ENCODE results near the gene KAZN. TPM values are rescaled to one million over a fixed set of nuclear protein-coding genes. Genes with fewer than 3 reads are reported as not detected.

The KAZN gene
- total RNA-seq, 3 donors from 2014 or later: 12.2 to 16.4 (median 16.2) TPM

DNA sequence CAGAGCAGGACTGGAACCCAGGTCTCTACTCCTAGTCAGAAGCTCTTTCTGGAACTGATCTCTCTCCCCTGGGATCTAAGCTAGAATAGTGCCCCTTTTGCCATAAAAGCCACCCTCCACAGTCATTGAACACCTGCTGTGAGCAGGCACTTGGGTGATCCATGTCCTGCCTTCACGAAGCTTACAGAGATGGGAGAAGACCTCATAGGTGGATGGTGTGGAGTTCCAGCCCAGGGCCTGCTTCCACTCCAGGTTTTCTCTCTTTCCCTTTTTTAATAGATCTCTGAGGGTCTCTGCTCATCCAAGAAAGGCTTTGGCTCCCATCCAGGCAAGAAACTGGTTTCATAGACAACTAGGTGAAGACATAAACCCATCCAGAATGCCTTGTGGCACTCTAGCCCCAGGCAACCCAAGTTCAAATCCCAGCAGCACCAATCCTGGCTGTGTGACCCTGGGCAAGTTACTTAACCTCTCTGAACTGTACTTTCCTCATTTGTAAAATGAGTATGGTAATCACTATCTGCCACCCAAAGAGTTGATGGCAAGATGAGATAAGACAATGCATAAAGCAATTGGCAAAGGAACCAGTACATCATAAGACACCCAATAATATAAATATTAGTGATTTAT is 508.7 kb downstream of the KAZN start:
- TF ChIP-seq POLR2A (IDR thresholded peaks at IDR 0.05): no peak
- TF ChIP-seq, protein P1, sequence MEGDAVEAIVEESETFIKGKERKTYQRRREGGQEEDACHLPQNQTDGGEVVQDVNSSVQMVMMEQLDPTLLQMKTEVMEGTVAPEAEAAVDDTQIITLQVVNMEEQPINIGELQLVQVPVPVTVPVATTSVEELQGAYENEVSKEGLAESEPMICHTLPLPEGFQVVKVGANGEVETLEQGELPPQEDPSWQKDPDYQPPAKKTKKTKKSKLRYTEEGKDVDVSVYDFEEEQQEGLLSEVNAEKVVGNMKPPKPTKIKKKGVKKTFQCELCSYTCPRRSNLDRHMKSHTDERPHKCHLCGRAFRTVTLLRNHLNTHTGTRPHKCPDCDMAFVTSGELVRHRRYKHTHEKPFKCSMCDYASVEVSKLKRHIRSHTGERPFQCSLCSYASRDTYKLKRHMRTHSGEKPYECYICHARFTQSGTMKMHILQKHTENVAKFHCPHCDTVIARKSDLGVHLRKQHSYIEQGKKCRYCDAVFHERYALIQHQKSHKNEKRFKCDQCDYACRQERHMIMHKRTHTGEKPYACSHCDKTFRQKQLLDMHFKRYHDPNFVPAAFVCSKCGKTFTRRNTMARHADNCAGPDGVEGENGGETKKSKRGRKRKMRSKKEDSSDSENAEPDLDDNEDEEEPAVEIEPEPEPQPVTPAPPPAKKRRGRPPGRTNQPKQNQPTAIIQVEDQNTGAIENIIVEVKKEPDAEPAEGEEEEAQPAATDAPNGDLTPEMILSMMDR (IDR thresholded peaks at IDR 0.05): no peak
- no peak for TF ChIP-seq POLR2AphosphoS5 (IDR thresholded peaks at IDR 0.05)
- intact Hi-C loops (cut with DNase I; ENCODE audit: low total_unique reads): no loop called here
- no peaks in the 10 kb centered on the region for H3K27me3 ChIP-seq

GRCh38 chr1:15107911-15108310 is 509.4 kb downstream of the KAZN start:
- H3K27me3 ChIP-seq: no peaks in the 10 kb centered on the region
- no peak overlapping the region for H3K27ac ChIP-seq
- H3K4me1 ChIP-seq: no peaks in the 10 kb centered on the region
- no peak overlapping the region for H3K4me3 ChIP-seq
- intact Hi-C loops (cut with DNase I; ENCODE audit: low total_unique reads): no loop called here
- peaks cover 5 to 9% of the 10 kb centered on the region in 2 donors for H3K9me3 ChIP-seq
- no peaks in the 10 kb centered on the region for H3K36me3 ChIP-seq
- TF ChIP-seq, protein P1 (IDR thresholded peaks at IDR 0.05): no peak
- TF ChIP-seq POLR2A (IDR thresholded peaks at IDR 0.05) (no peak), POLR2AphosphoS5 (IDR thresholded peaks at IDR 0.05) (no peak)
- no peak for DNase-seq (ENCODE audit: low spot score in 2 of 2)

More for the DNA sequence above, 508.7 kb downstream of the KAZN start:
- DNase-seq (ENCODE audit: low spot score in 2 of 2): no peak
- Histone ChIP-seq H3K36me3 (no peaks in the 10 kb centered on the region), H3K27ac (no peak overlapping the region), H3K4me3 (no peak overlapping the region), H3K9me3 (peaks cover 5 to 9% of the 10 kb centered on the region in 2 donors), H3K4me1 (no peaks in the 10 kb centered on the region)

DNA sequence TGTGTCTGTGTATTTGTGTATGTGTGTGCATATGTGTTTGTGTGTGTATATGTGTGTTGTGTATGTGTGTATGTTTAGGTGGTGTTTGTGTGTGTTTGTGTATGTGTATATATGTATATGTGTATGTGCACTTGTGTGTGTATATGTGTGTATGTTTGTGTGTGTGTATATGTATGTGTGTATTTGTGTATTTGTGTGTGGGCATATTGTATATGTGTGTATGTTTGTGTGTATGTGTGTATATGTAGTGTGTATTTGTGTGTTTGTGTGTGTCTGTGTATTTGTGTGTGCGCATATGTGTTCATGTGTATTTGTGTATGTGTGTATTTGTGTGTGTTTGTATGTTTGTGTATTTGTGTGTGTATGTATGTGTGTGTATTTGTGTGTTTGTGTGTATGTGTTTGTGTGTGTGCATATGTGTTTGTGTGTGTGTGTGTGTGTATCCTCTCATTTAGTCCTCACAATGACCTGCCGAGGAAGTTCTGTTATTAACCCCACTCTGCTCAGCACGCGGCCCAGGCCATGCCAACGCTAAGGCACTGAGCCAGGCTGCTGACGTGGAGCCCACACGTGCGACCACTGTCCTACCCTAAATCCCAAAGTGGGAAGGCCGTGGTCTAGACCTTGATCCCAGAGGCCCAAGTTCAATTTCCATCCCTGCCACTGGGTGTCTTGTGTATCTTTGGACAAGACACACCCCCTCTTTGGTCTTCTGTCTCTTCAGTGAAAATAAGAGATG is 511.8 kb downstream of the KAZN start:
- H3K4me3 ChIP-seq: no peak overlapping the region
- TF ChIP-seq POLR2AphosphoS5 (IDR thresholded peaks at IDR 0.05): no peak
- TF ChIP-seq POLR2A (IDR thresholded peaks at IDR 0.05): no peak
- H3K4me1 ChIP-seq: no peaks in the 10 kb centered on the region
- no peak overlapping the region for H3K27ac ChIP-seq
- no peaks in the 10 kb centered on the region for H3K27me3 ChIP-seq
- DNase-seq (ENCODE audit: low spot score in 2 of 2): no peak
- H3K36me3 ChIP-seq: no peaks in the 10 kb centered on the region
- intact Hi-C loops (cut with DNase I; ENCODE audit: low total_unique reads): no loop called here
- no peaks in the 10 kb centered on the region for H3K9me3 ChIP-seq

DNA sequence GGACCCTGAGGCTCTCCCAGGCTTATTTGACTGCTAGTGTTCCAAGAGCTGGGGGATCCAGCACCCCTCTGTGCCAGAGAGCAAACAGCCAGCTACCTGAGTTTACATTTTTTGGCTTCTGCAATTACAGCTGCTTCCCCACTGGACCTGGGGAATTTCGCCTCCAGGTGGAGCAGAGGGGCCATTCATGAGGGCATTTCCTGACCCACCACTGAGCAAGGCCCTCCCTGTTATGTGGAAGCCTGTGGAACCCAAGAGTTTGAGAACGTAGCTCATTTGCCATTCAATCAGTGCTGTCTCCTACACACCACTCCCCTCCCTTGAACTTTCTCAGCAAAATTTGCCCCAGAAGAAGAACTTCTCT is 512.4 kb downstream of the KAZN start:
- H3K36me3 ChIP-seq: no peaks in the 10 kb centered on the region

GRCh38 chr1:15113146-15113545 is 514.7 kb downstream of the KAZN start:
- intact Hi-C loops (cut with DNase I; ENCODE audit: low total_unique reads): no loop called here
- Histone ChIP-seq H3K27me3 (no peaks in the 10 kb centered on the region), H3K9me3 (no peaks in the 10 kb centered on the region), H3K36me3 (no peaks in the 10 kb centered on the region), H3K4me3 (no peak overlapping the region), H3K4me1 (no peaks in the 10 kb centered on the region), H3K27ac (no peak overlapping the region)
- TF ChIP-seq POLR2AphosphoS5 (IDR thresholded peaks at IDR 0.05) (no peak), POLR2A (IDR thresholded peaks at IDR 0.05) (no peak)
- TF ChIP-seq, protein P1 (IDR thresholded peaks at IDR 0.05): no peak
- no peak for DNase-seq (ENCODE audit: low spot score in 2 of 2)

More for the DNA sequence above, 512.4 kb downstream of the KAZN start:
- TF ChIP-seq POLR2AphosphoS5 (IDR thresholded peaks at IDR 0.05): no peak
- TF ChIP-seq POLR2A (IDR thresholded peaks at IDR 0.05): no peak
- TF ChIP-seq, protein P1 (IDR thresholded peaks at IDR 0.05): no peak
- DNase-seq (ENCODE audit: low spot score in 2 of 2): no peak
- H3K9me3 ChIP-seq: no peaks in the 10 kb centered on the region
- no peak overlapping the region for H3K27ac ChIP-seq
- H3K4me1 ChIP-seq: no peaks in the 10 kb centered on the region
- no peaks in the 10 kb centered on the region for H3K27me3 ChIP-seq
- intact Hi-C loops (cut with DNase I; ENCODE audit: low total_unique reads): no loop called here
- H3K4me3 ChIP-seq: no peak overlapping the region
